Choroid plexus epithelial cell (primary cell): ENCODE results near the gene TTC7B.

Experiments
- DNase-seq: peaks from one replicate; pipeline ENCODE4 v3.0.0-alpha.2; 2010; ENCODE audit warnings: low read depth
- H3K4me3 ChIP-seq: 2 replicates; pipeline ENCODE4 v1.5.1; 2011; ENCODE audit warnings: low read depth, mild to moderate bottlenecking, control low read depth, low read length, moderate library complexity
- TF ChIP-seq, protein P1 (sequence below): conservative IDR thresholded peaks from 2 replicates; pipeline ENCODE4 v1.5.1; 2011; ENCODE audit warnings: low read depth, mild to moderate bottlenecking, control low read depth, inconsistent platforms, low read length, moderate library complexity

TTC7B gene

GRCh38 chr14:90487462-90487861 is 328.8 kb downstream of the TTC7B start:
- TF ChIP-seq, protein P1, sequence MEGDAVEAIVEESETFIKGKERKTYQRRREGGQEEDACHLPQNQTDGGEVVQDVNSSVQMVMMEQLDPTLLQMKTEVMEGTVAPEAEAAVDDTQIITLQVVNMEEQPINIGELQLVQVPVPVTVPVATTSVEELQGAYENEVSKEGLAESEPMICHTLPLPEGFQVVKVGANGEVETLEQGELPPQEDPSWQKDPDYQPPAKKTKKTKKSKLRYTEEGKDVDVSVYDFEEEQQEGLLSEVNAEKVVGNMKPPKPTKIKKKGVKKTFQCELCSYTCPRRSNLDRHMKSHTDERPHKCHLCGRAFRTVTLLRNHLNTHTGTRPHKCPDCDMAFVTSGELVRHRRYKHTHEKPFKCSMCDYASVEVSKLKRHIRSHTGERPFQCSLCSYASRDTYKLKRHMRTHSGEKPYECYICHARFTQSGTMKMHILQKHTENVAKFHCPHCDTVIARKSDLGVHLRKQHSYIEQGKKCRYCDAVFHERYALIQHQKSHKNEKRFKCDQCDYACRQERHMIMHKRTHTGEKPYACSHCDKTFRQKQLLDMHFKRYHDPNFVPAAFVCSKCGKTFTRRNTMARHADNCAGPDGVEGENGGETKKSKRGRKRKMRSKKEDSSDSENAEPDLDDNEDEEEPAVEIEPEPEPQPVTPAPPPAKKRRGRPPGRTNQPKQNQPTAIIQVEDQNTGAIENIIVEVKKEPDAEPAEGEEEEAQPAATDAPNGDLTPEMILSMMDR = no peak
- H3K4me3 ChIP-seq = no peak overlapping the region
- no peak for DNase-seq

- TF ChIP-seq, protein P1 = no peak
- no peak for DNase-seq
- H3K4me3 ChIP-seq = no peak overlapping the region
These were observed 329.2 kb downstream of the TTC7B start for GRCh38 chr14:90487031-90487430.

- DNase-seq = no peak
- TF ChIP-seq, protein P1 = no peak
These were observed 331.9 kb downstream of the TTC7B start for GRCh38 chr14:90484291-90484690.

DNA sequence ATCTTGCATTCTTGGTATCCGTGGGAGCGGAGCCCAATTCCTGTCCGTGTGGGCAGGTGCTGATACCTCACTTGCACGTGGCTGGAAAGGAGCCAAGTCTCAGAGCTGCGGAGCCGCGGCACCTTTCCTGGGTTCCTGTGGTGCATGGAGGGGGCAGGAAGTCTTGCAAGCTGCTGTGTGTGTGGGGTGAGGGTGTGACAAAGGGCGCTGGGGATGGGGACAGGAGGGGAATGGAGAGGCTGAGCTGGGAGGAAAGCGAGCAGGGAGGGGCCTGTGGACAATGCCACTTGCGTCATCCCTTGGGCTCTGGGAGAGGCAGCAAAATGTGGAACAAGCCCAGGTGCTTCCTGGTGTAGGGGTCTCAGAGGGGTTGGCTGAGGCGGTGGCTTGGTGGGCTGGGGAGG is 332.7 kb downstream of the TTC7B start:
- no peak overlapping the region for H3K4me3 ChIP-seq
- TF ChIP-seq, protein P1 = no peak
- no peak for DNase-seq

More at GRCh38 chr14:90484291-90484690, 331.9 kb downstream of the TTC7B start:
- H3K4me3 ChIP-seq = no peak overlapping the region

DNA sequence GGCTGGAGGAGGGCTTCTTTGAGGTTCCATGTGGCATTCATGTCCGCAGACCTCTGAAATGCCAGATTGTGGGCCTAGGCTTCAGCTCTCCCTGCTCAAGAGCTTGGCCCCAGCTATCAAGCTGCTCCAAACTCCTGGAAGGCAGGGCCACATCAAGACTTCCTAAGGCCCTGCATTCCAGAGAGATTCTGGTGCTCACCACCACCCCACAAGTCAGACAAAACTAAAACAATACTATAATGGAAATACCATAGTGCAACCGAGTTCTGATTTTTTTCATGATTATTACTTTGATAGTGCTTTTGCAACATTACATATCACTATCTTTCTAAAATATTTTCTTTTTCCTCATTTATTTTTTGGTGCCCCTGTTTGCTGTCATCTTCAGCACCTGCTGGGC is 333.1 kb downstream of the TTC7B start:
- no peak for DNase-seq
- TF ChIP-seq, protein P1 = no peak
- H3K4me3 ChIP-seq = no peak overlapping the region

DNA sequence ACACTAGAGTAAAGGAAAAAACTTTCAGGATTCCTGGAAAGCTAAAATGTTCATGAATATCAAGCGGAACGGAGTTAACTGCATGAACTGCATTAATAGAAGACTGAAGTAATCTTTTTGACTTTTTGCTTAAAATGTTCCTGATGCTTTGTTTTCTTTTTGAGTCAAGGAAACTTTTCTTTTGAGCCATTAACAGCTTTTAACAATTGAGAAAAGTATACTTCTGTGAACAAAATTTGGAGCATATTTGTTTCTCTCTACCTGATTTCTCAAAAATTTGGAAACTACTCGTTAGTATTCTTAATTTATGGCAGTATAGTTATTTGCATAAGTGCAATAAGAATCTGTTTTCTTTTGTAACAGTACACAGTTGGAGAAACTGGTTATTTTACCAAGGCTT is 340.9 kb downstream of the TTC7B start:
- no peak for DNase-seq
- TF ChIP-seq, protein P1 = no peak
- H3K4me3 ChIP-seq = no peak overlapping the region
